GM18505 (cell line): ENCODE data around the gene ENPEP.

Experiments
- ATAC-seq: cut with Tn5 transposase; IDR thresholded peaks from one replicate; pipeline ENCODE4 v1.9.1; 2021; ENCODE audit not compliant: unreplicated experiment
- POLR2A ChIP-seq: IDR thresholded peaks from 4 replicates; pipeline ENCODE4 v1.6.1; 2011; ENCODE audit warnings: borderline replicate concordance; ENCODE audit not compliant: insufficient read depth, insufficient read length; ENCODE audit errors: extremely low read depth

The ENPEP gene

GRCh38 chr4:110492522-110492921 is 16.6 kb downstream of the ENPEP start:
- TF ChIP-seq POLR2A: no peak
- ATAC-seq: peak; percentile 60

- no peak for ATAC-seq
- no peak for TF ChIP-seq POLR2A
These were observed 17.6 kb downstream of the ENPEP start for GRCh38 chr4:110493520-110493919.

GRCh38 chr4:110498420-110498819 is 22.5 kb downstream of the ENPEP start:
- no peak for TF ChIP-seq POLR2A
- no peak for ATAC-seq

GRCh38 chr4:110499126-110499525 is 23.2 kb downstream of the ENPEP start:
- no peak for TF ChIP-seq POLR2A
- ATAC-seq: no peak

GRCh38 chr4:110501826-110502225 is 25.9 kb downstream of the ENPEP start:
- TF ChIP-seq POLR2A: no peak
- ATAC-seq: no peak

- TF ChIP-seq POLR2A: no peak
- no peak for ATAC-seq
These were observed 27.5 kb downstream of the ENPEP start for GRCh38 chr4:110503270-110504083.

- no peak for TF ChIP-seq POLR2A
- ATAC-seq: no peak
These were observed 28.1 kb downstream of the ENPEP start for GRCh38 chr4:110504084-110504435.

- ATAC-seq: no peak
- TF ChIP-seq POLR2A: no peak
These were observed 29.5 kb downstream of the ENPEP start for GRCh38 chr4:110505440-110505839.

- TF ChIP-seq POLR2A: no peak
- ATAC-seq: no peak
These were observed 33.1 kb downstream of the ENPEP start for GRCh38 chr4:110508827-110509710.

- TF ChIP-seq POLR2A: no peak
- ATAC-seq: no peak
These were observed 34.3 kb downstream of the ENPEP start for GRCh38 chr4:110510277-110510676.

GRCh38 chr4:110510955-110511544 is 35.1 kb downstream of the ENPEP start:
- peak; percentile 65 for ATAC-seq
- TF ChIP-seq POLR2A: no peak

- no peak for TF ChIP-seq POLR2A
These were observed 36.9 kb downstream of the ENPEP start for GRCh38 chr4:110512901-110513300.

GRCh38 chr4:110514889-110515479 is 39.0 kb downstream of the ENPEP start:
- no peak for ATAC-seq
- TF ChIP-seq POLR2A: no peak

More at GRCh38 chr4:110512901-110513300, 36.9 kb downstream of the ENPEP start:
- ATAC-seq: no peak
